Tibial nerve (tissue), 4 donors: ENCODE results near the gene YDJC. TPM values are rescaled to one million over a fixed set of nuclear protein-coding genes. Genes with fewer than 3 reads are reported as not detected.
"Not testable (repeated sequence)": the region's sequence is repeated elsewhere in the genome, so short reads cannot be mapped to it uniquely, and the experiment has no call there.

ENCODE experiments used
- DNase-seq, 2 donors: peaks; one replicate each; pipeline ENCODE4 v3.0.0-alpha.2; 2019; ENCODE audit warnings: low spot score in 2 of 2
- H3K27ac ChIP-seq, 4 donors: fragments of 200-600 bp; sonication (generic) in 3 of 4; one replicate each; pipeline ENCODE4 v1.5.1; 2017 to 2019; ENCODE audit warnings: mild to moderate bottlenecking in 1 of 4
- H3K27me3 ChIP-seq, 2 donors: fragments of 200-600 bp; sonication (generic) in 1 of 2; one replicate each; pipeline versions ENCODE4 v1.5.1 to v1.6.0; 2017 to 2019
- H3K36me3 ChIP-seq, 3 donors: fragments of 200-600 bp; sonication (generic); one replicate each; pipeline ENCODE4 v1.5.1; 2018 to 2019
- H3K4me1 ChIP-seq, 4 donors: fragments of 200-600 bp; sonication (generic) in 3 of 4; one replicate each; pipeline ENCODE4 v1.5.1; 2017 to 2019
- H3K4me3 ChIP-seq, 4 donors: fragments of 200-600 bp; sonication (generic) in 3 of 4; one replicate each; pipeline ENCODE4 v1.5.1; 2017 to 2019; ENCODE audit warnings: mild to moderate bottlenecking in 1 of 4, moderate library complexity in 1 of 4
- H3K9me3 ChIP-seq, 4 donors: fragments of 200-600 bp; sonication (generic) in 3 of 4; one replicate each; pipeline ENCODE4 v1.5.1; 2017 to 2019
- CTCF ChIP-seq, 5 experiments: fragments of 200-600 bp in 3 of 5; fragments of 450-650 bp in 2 of 5; sonication (generic) in 3 of 5; IDR thresholded peaks; one replicate each; pipeline ENCODE4 v1.5.1; 2016 to 2019; ENCODE audit warnings: antibody characterized with exemption in 5 of 5, mild to moderate bottlenecking in 3 of 5, moderate library complexity in 2 of 5
- EP300 ChIP-seq, 2 donors: sonication (generic); formaldehyde crosslinking; IDR thresholded peaks; one replicate each; pipeline ENCODE4 v1.6.1; 2017; ENCODE audit warnings: antibody characterized with exemption in 2 of 2, mild to moderate bottlenecking in 1 of 2
- POLR2A ChIP-seq, 2 donors: fragments of 450-650 bp; IDR thresholded peaks; one replicate each; pipeline ENCODE4 v1.6.1; 2017; ENCODE audit warnings: antibody characterized with exemption in 2 of 2, mild to moderate bottlenecking in 2 of 2, moderate library complexity in 2 of 2
- WGBS, 2 donors: methylation state at CpG; one replicate each; pipeline ENCODE4 v1.1.5; 2018; 5-methylcytosine and 5-hydroxymethylcytosine counted together
- small RNA-seq: library from RNA; depleted of rRNA; stranded (forward); fragments of <200 nt; gene quantifications from one replicate; pipeline ENCODE3, GENCODE V24; 2016
- total RNA-seq, 4 donors: library from RNA; depleted of rRNA; stranded (reverse); fragments of >200 nt; gene quantifications; one replicate each; pipeline ENCODE4 v1.1.0, GENCODE V29; 2016

The YDJC gene
- total RNA-seq, 4 donors from 2014 or later = 28.0 to 61.2 (median 36.0) TPM

DNA sequence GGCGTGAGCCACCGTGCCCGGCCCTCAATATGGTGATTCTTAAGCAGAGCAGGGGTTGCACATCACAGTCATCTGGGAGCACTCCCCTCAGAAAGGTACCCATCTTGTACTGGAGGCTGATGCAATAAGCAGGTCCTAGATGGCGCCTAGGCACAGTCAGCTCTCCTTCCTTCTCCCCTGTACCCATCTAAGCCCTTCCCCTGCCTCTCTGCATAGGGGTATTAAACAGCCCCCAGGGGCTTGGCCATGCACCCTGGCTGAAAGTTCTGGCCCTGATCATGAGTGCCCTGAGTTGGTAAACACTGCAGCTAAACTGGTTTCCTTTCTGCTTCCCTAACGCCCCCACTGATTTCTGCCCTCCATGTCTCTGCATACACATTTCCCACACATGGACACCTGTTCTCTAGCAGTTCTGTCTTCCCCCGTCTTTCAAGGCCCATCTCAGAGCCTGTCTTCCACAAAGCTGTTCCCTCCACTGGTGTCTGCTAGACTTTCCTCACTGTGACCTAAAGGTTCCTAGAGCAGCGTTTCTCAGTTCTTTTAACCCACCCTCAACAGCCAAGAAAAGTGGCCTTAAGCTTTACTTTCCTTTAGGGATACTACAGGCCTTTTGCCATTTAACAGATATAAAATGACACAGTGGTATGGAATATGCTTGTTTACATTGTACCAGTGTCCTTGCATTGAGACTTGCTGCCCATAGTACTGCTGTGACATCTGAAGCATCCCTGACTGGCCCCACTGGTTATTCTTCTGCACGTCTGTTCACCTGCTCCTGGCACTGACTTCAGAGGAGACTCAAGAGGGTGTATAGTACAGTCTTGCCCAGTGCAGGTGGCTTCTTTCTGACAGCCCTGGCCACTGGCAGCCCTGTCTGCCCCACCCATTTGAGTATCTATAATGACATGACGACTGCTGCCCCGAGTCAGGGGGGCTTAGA, 46.8 kb downstream of the YDJC start:
- Histone ChIP-seq H3K4me1 (peaks cover 0 to 71% (median 34%) of the 10 kb centered on the region in 4 donors), H3K27me3 (no peaks in the 10 kb centered on the region), H3K27ac (no peak overlapping the region), H3K4me3 (no peak overlapping the region), H3K36me3 (no peaks in the 10 kb centered on the region), H3K9me3 (no peaks in the 10 kb centered on the region)
- TF ChIP-seq POLR2A (IDR thresholded peaks at IDR 0.05) (no peak), EP300 (IDR thresholded peaks at IDR 0.05) (no peak), CTCF (IDR thresholded peaks at IDR 0.05) (no peak)
- 72 to 79% methylated on average over 10 of the region's 10 CpGs for WGBS, 2 donors
- DNase-seq = no peak

DNA sequence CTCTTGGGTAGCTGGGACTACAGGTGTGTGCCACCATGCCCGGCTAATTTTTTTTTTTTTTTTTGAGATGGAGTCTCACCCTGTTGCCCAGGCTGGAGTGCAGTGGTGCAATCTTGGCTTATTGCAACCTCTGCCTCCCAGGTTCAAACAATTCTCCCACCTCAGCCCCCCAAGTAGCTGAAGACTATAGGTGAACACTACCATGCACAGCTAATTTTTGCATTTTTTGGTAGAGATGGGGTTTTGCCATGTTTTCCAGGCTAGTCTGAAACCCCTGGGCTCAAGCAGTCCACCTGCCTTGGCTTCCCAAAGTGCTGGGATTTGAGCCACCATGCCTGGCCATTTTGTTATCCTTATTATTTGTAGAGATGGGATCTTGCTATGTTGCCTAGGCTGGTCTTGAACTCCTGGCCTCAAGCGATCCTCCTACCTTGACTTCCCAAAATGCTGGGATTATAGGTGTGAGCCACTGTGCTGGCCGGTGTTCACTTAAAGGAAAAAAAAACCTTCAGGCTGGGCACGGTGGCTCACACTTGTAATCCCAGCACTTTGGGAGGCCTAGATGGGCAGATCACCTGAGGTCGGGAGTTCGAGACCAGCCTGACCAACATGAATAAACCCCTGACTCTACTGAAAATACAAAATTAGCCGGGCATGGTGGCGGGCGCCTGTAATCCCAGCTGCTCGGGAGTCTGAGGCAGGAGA, 48.7 kb downstream of the YDJC start:
- 92 to 93% methylated on average over 10 of the region's 10 CpGs for whole genome bisulfite sequencing, 2 donors
- DNase-seq, H3K36me3 ChIP-seq, H3K27ac ChIP-seq, H3K27me3 ChIP-seq, H3K9me3 ChIP-seq, H3K4me3 ChIP-seq: not testable (repeated sequence)
- H3K4me1 ChIP-seq = peaks cover 0 to 70% (median 25%) of the 10 kb centered on the region in 4 donors

GRCh38 chr22:21580623-21581007, 49.2 kb downstream of the YDJC start:
- DNase-seq, H3K27me3 ChIP-seq, H3K4me3 ChIP-seq, H3K27ac ChIP-seq, H3K9me3 ChIP-seq, H3K36me3 ChIP-seq: not testable (repeated sequence)
- 89 to 93% methylated on average over 9 of the region's 9 CpGs for WGBS, 2 donors
- peaks cover 0 to 64% (median 25%) of the 10 kb centered on the region in 4 donors for H3K4me1 ChIP-seq

DNA sequence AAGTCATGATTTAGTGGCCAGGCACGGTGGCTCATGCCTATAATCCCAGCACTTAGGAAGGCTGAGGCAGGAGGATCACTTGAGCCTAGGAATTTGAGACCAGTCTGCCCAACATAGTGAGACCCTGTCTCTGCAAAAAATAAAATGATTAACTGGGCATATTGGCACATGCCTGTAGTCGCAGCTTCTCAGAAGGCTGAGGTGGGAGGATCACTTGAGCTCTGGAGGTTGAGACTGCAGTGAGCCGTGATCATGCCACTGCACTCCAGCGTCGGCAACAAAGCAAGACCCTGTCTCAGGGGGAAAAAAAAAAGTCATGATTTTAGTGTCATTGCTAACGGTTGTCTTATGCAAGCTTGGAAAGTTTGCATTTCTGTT, 50.4 kb downstream of the YDJC start:
- no peak for DNase-seq
- Histone ChIP-seq H3K27me3 (no peaks in the 10 kb centered on the region), H3K4me1 (peaks cover 0 to 63% (median 26%) of the 10 kb centered on the region in 4 donors), H3K36me3 (no peaks in the 10 kb centered on the region), H3K27ac (no peak overlapping the region), H3K9me3 (no peaks in the 10 kb centered on the region), H3K4me3 (no peak overlapping the region)
- 38 to 43% methylated on average over 6 of the region's 6 CpGs for whole genome bisulfite sequencing, 2 donors
- TF ChIP-seq POLR2A (IDR thresholded peaks at IDR 0.05) = no peak

Small RNAs within 50 kb of the gene (small RNA-seq; reads per million reads assigned to genes)
- 0.57 reads per million for gene MIR301B

Other genes with a start within 250 kb of the YDJC start
- gene RIMBP3B, start 246.3 kb downstream of the YDJC start, total RNA-seq = not detected
- gene HIC2, start 212.7 kb downstream of the YDJC start, total RNA-seq = 1 to 10 TPM; 3.3 to 6.1 (median 5.2) TPM
- 1 to 10 TPM in 2 of 4 donors, under 1 TPM in 1, not detected in 1; 0.98 to 5.4 (median 4.4) TPM for gene TMEM191C, start 162.6 kb downstream of the YDJC start, total RNA-seq
- under 1 TPM; under 0.01 to 0.59 (median 0.25) TPM for gene RIMBP3C, start 78.6 kb downstream of the YDJC start, total RNA-seq
- gene UBE2L3, start 62.3 kb downstream of the YDJC start, total RNA-seq = 10 to 100 TPM; 32.0 to 45.0 (median 37.8) TPM
- gene CCDC116, start 2.7 kb upstream of the YDJC start, total RNA-seq = 1 to 10 TPM in 1 of 4 donors, under 1 TPM in 3; 0.22 to 2.0 (median 0.36) TPM
- 10 to 100 TPM; 11.4 to 62.7 (median 31.5) TPM for gene SDF2L1, start 12.3 kb upstream of the YDJC start, total RNA-seq
- gene PPIL2, start 36.0 kb upstream of the YDJC start, total RNA-seq = 10 to 100 TPM; 29.1 to 42.3 (median 31.5) TPM
- 10 to 100 TPM in 3 of 4 donors, 1 to 10 TPM in 1; 6.3 to 43.1 (median 16.5) TPM for gene YPEL1, start 105.8 kb upstream of the YDJC start, total RNA-seq
- 10 to 100 TPM; 58.1 to 95.3 (median 73.1) TPM for gene MAPK1, start 237.6 kb upstream of the YDJC start, total RNA-seq